ENCODE results near the gene PGS1. TPM values are rescaled to one million over a fixed set of nuclear protein-coding genes. Genes with fewer than 3 reads are reported as not detected.

PGS1 gene
- total and polyA plus RNA-seq, 3 donors from 2014 or later, result 34.9 to 58.4 (median 50.4) TPM

DNA sequence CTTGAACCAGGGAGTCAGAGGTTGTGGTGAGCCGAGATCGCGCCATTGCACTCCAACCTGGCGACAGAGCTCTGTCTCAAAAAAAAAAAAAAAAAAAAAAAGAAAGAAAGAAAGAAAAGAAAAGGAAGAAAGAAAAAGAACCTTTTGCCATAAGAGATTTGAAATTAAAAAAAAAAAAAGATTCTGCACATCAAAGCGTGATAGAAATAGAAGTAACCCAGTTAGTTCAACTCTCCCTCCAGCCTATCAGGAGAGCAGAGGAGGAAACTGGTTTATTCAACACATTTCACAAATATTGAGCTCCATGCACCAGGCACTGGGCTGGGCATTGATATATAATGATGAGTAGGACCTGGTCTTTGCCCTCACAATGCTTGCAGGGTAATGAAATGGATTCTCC is 16.2 kb upstream of the PGS1 start:
- Histone ChIP-seq H3K4me3 (no peak overlapping the region), H3K36me3 (ENCODE audit: low read depth, missing control alignments) (no peaks in the 10 kb centered on the region), H3K27me3 (no peaks in the 10 kb centered on the region), H3K9me3 (no peaks in the 10 kb centered on the region), H3K27ac (no peak overlapping the region), H3K4me1 (peaks cover 32% of the 10 kb centered on the region)
- WGBS, 2 donors, result 98% methylated on average over 4 to 5 of the region's 5 CpGs
- no peak for DNase-seq
- intact Hi-C loops (cut with DNase I; ENCODE audit: low total_unique reads), result no loop called here
- TF ChIP-seq, protein P1, sequence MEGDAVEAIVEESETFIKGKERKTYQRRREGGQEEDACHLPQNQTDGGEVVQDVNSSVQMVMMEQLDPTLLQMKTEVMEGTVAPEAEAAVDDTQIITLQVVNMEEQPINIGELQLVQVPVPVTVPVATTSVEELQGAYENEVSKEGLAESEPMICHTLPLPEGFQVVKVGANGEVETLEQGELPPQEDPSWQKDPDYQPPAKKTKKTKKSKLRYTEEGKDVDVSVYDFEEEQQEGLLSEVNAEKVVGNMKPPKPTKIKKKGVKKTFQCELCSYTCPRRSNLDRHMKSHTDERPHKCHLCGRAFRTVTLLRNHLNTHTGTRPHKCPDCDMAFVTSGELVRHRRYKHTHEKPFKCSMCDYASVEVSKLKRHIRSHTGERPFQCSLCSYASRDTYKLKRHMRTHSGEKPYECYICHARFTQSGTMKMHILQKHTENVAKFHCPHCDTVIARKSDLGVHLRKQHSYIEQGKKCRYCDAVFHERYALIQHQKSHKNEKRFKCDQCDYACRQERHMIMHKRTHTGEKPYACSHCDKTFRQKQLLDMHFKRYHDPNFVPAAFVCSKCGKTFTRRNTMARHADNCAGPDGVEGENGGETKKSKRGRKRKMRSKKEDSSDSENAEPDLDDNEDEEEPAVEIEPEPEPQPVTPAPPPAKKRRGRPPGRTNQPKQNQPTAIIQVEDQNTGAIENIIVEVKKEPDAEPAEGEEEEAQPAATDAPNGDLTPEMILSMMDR (IDR thresholded peaks at IDR 0.05), result no peak
- no peak for TF ChIP-seq POLR2A (IDR thresholded peaks at IDR 0.05)

DNA sequence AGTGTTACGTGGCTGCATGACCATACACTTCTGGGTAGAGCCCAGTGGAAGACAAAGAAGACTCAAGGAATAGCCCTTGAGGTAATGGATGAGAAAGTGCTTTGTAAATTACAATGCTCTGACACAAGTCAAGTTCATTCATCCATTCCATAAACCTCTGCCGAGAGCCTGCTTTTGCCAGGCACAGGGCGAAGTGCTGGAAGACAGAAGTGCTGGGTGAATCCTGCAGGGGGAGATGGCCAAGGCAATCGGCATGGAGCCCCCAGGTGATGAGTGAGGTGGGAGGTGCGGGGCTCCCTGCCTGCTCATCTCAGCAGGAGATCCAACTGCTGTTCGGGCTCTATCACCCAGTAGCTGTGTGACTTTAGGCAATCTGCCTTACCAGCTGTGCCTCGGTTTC is 15.8 kb upstream of the PGS1 start:
- peaks cover 28% of the 10 kb centered on the region for H3K4me1 ChIP-seq
- intact Hi-C loops (cut with DNase I; ENCODE audit: low total_unique reads), result no loop called here
- TF ChIP-seq, protein P1 (IDR thresholded peaks at IDR 0.05), result no peak
- no peak for TF ChIP-seq POLR2A (IDR thresholded peaks at IDR 0.05)
- no peak for DNase-seq
- 80 to 85% methylated on average over 7 of the region's 7 CpGs for WGBS, 2 donors
- no peaks in the 10 kb centered on the region for H3K27me3 ChIP-seq
- H3K27ac ChIP-seq, result no peak overlapping the region
- H3K9me3 ChIP-seq, result no peaks in the 10 kb centered on the region
- H3K36me3 ChIP-seq (ENCODE audit: low read depth, missing control alignments), result no peaks in the 10 kb centered on the region
- H3K4me3 ChIP-seq, result no peak overlapping the region

DNA sequence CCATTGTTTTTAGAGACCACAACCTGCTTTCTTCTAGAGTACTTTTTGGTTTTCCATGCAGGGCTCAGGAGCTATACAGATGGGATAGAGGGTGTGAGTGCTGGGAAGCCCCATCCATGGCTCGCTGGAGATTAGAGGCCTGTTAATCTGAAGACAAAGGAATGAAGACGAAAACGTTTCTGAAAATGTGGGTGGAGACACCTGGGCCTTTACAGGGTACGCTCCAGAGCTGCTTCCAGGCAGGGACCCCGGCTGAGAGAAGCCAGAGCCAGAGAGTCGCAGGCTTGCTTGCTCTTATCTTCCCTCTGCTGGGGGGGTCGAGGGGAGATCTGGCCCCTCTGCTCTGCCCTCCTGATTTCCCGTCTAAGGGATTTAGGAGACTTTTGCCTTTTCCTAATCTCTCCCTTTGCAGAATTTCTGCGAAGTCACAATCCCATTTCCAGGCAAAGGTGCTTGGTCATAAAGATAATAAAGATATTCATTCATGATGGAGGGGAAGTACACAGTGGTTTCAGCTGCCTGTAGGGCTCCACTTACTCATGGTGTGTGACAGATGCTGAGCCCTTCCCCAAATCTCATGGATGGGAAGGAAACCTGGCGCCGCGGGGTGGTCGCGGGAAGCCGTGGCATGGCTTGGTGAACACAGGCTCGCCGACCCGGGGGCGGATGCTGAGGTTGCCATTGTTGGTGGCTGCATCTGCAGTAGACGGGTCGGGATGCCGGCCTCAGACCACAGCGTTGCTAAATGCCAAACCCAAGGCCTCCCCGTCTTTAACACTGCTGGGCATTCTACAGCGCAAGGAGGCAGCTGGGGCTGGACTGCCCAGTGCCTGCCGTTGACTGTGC is 13.8 kb upstream of the PGS1 start:
- no peak for TF ChIP-seq POLR2A (IDR thresholded peaks at IDR 0.05)
- TF ChIP-seq, protein P1 (IDR thresholded peaks at IDR 0.05), result no peak
- no peaks in the 10 kb centered on the region for H3K9me3 ChIP-seq
- no peak overlapping the region for H3K27ac ChIP-seq
- 86 to 88% methylated on average over 26 of the region's 26 CpGs for WGBS, 2 donors
- DNase-seq, result no peak
- peaks cover 17% of the 10 kb centered on the region for H3K4me1 ChIP-seq
- H3K4me3 ChIP-seq, result no peak overlapping the region
- H3K27me3 ChIP-seq, result no peaks in the 10 kb centered on the region
- intact Hi-C loops (cut with DNase I; ENCODE audit: low total_unique reads), result no loop called here
- H3K36me3 ChIP-seq (ENCODE audit: low read depth, missing control alignments), result no peaks in the 10 kb centered on the region

DNA sequence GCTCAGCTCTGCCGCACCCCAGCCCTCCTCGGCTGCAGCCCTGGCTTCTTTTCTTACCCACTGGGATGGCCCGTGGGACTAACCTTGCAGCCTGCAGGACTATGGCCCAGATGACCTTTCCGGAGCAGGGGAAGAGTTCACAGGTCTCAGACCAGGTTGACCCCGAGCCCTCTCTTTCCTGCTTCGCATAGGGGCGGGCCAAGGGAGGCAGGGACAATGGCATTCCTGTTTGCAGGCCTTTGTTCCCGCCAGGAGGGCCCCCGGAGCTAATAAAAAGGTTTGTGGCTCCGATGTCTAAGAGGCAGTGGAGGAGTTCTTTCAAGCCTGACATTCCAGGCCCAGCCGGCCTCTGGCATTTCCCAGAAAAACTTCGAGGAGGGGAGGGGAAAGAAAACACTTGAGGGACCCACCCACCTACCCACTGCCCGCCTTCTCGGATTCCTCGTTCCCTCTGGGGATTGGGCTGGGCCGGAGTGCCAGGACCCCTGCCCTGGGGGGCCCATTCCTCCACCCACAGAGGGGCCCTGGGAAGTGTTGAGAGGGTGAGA is 12.8 kb upstream of the PGS1 start:
- Histone ChIP-seq H3K4me3 (no peak overlapping the region), H3K27ac (peak overlapping the region in 1 of 2 donors; percentile 72), H3K36me3 (ENCODE audit: low read depth, missing control alignments) (no peaks in the 10 kb centered on the region), H3K9me3 (no peaks in the 10 kb centered on the region), H3K4me1 (peaks cover 17% of the 10 kb centered on the region), H3K27me3 (no peaks in the 10 kb centered on the region)
- 38 to 47% methylated on average over 11 to 16 of the region's 16 CpGs for WGBS, 2 donors
- DNase-seq, result no peak
- TF ChIP-seq POLR2A (IDR thresholded peaks at IDR 0.05), result no peak
- TF ChIP-seq, protein P1 (IDR thresholded peaks at IDR 0.05), result no peak
- intact Hi-C loops (cut with DNase I; ENCODE audit: low total_unique reads), result no loop called here
